ENCODE data around the gene SLF2. TPM values are rescaled to one million over a fixed set of nuclear protein-coding genes. Genes with fewer than 3 reads are reported as not detected.

SLF2 gene
- total RNA-seq, 1 donor from 2014 or later = 12.1 TPM

DNA sequence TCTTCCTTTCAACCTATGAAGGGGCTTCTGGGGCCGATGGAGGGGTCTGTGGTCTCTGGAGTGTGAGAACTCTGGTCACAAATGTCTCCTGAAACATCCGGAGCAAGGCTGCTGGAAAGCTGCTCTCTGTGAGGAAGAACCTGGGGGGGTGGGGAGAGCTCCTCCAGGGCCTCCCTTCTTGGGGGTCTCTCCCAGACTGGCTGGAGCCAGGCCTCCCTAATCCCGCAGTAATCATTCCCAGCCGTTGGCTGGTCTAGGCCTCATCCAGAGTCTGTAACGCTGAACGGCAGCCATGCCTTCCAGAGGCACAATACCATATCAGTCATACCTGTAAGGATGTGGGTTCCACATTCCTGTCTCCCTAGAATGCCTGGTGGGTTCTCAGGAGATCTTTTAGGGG lies 82.4 kb downstream of the SLF2 start:
- DNase-seq (ENCODE audit: low read depth) (no peak), FAIRE-seq (no peak)
- Histone ChIP-seq H3K27me3 (ENCODE audit: control insufficient read depth, insufficient read depth, low read length) (no peaks in the 10 kb centered on the region), H3K4me3 (ENCODE audit: low read depth, low read length) (no peak overlapping the region), H3K36me3 (ENCODE audit: control insufficient read depth, insufficient read depth, low read length) (peaks cover 13% of the 10 kb centered on the region)
- TF ChIP-seq CTCF (IDR thresholded peaks at IDR 0.05; ENCODE audit: insufficient read depth, low read length, severe bottlenecking) = no peak

GRCh38 chr10:100996678-100997359 lies 84.1 kb downstream of the SLF2 start:
- TF ChIP-seq CTCF (IDR thresholded peaks at IDR 0.05; ENCODE audit: insufficient read depth, low read length, severe bottlenecking) = no peak
- DNase-seq (ENCODE audit: low read depth) (no peak), FAIRE-seq (no peak)
- Histone ChIP-seq H3K4me3 (ENCODE audit: low read depth, low read length) (peak overlapping the region; percentile 97), H3K27me3 (ENCODE audit: control insufficient read depth, insufficient read depth, low read length) (no peaks in the 10 kb centered on the region), H3K36me3 (ENCODE audit: control insufficient read depth, insufficient read depth, low read length) (peaks cover 3% of the 10 kb centered on the region)

GRCh38 chr10:100997360-100998182 lies 84.8 kb downstream of the SLF2 start:
- Histone ChIP-seq H3K4me3 (ENCODE audit: low read depth, low read length) (peak overlapping the region; percentile 97), H3K27me3 (ENCODE audit: control insufficient read depth, insufficient read depth, low read length) (no peaks in the 10 kb centered on the region), H3K36me3 (ENCODE audit: control insufficient read depth, insufficient read depth, low read length) (peaks cover 6% of the 10 kb centered on the region)
- FAIRE-seq (no peak), DNase-seq (ENCODE audit: low read depth) (peak; percentile 57)
- TF ChIP-seq CTCF (IDR thresholded peaks at IDR 0.05; ENCODE audit: insufficient read depth, low read length, severe bottlenecking) = peak; percentile 97

GRCh38 chr10:100998183-100998990 lies 85.6 kb downstream of the SLF2 start:
- peak overlapping the region; percentile 97 for H3K4me3 ChIP-seq (ENCODE audit: low read depth, low read length)
- TF ChIP-seq CTCF (IDR thresholded peaks at IDR 0.05; ENCODE audit: insufficient read depth, low read length, severe bottlenecking) = no peak
- DNase-seq (ENCODE audit: low read depth) (peak; percentile 64), FAIRE-seq (no peak)
- peaks cover 10% of the 10 kb centered on the region for H3K36me3 ChIP-seq (ENCODE audit: control insufficient read depth, insufficient read depth, low read length)
- no peaks in the 10 kb centered on the region for H3K27me3 ChIP-seq (ENCODE audit: control insufficient read depth, insufficient read depth, low read length)

DNA sequence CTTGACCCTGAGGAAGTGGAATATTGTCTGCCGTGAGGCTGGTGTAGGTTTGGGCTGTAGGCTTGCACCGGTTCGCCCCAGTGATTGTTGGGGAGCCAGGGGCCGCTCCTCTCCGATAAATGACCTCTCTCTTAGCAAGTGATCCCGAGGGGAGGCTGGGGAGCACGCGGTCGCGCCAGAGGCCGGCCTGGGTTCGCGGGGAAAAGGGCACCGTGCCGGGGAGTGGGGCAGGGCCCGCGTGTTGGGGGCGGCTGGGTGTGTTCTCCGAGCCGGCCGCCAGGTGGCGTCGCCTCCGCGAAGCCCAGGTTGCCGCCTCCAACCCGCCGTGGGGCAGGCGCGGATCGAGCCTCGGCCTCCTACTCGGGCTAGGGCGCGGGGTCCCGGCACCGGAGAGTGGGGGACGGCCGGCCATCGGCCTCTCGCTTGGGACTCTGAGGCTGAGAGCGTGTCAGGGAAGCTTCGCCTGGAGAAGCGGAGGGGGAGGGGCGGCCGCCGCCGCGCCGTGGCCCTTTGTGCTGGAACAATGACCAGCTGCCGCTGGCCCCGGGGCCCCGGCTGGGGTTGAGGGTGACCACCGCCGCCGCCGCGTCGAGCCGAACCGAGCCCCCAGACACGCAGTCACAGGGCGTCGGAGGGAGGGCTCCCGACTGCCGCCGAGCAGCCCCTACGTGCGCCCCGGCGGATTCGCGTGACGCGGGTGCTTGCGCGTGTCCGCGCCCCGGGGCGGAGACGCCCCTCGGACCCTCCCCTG lies 86.4 kb downstream of the SLF2 start:
- H3K4me3 ChIP-seq (ENCODE audit: low read depth, low read length) = peak overlapping the region; percentile 97
- DNase-seq (ENCODE audit: low read depth) (peak; percentile 34), FAIRE-seq (no peak)
- no peaks in the 10 kb centered on the region for H3K27me3 ChIP-seq (ENCODE audit: control insufficient read depth, insufficient read depth, low read length)
- peaks cover 15% of the 10 kb centered on the region for H3K36me3 ChIP-seq (ENCODE audit: control insufficient read depth, insufficient read depth, low read length)
- TF ChIP-seq CTCF (IDR thresholded peaks at IDR 0.05; ENCODE audit: insufficient read depth, low read length, severe bottlenecking) = peak; percentile 93
